22Rv1 (cell line): ENCODE data around the gene STAB1.

Experiments used
- ZFX ChIP-seq: fragments of 450-650 bp; IDR thresholded peaks from 2 replicates; pipeline ENCODE4 v1.6.1; 2017; ENCODE audit warnings: antibody characterized with exemption, borderline replicate concordance
- TF ChIP-seq, protein P1 (sequence below): fragments of 450-650 bp; IDR thresholded peaks from 2 replicates; pipeline ENCODE4 v1.5.1; 2017; ENCODE audit warnings: mild to moderate bottlenecking

DNA sequence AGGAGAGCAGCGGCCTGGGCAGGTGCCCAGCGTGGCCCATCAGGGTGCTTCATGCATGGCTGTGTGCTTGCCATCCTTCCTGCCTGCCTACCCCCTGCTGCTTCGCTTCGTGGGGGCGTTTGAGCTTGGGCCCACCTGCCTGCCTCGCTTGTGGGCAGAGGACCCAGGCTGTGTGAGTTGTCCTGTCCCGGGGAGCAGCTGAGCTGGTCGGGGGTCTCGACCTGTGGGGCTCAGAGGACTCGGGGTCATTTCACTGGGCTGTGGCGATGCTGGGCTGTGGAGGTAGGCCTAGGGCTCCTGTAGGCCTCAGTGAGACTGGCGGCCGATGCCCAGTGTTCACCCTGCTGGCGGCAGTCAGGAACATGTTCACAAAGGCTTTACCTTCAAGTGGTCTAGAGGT lies 12.1 kb upstream of the STAB1 start:
- TF ChIP-seq, protein P1, sequence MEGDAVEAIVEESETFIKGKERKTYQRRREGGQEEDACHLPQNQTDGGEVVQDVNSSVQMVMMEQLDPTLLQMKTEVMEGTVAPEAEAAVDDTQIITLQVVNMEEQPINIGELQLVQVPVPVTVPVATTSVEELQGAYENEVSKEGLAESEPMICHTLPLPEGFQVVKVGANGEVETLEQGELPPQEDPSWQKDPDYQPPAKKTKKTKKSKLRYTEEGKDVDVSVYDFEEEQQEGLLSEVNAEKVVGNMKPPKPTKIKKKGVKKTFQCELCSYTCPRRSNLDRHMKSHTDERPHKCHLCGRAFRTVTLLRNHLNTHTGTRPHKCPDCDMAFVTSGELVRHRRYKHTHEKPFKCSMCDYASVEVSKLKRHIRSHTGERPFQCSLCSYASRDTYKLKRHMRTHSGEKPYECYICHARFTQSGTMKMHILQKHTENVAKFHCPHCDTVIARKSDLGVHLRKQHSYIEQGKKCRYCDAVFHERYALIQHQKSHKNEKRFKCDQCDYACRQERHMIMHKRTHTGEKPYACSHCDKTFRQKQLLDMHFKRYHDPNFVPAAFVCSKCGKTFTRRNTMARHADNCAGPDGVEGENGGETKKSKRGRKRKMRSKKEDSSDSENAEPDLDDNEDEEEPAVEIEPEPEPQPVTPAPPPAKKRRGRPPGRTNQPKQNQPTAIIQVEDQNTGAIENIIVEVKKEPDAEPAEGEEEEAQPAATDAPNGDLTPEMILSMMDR: no peak
- no peak for TF ChIP-seq ZFX
